ENCODE data around the gene TSHZ2. TPM values are rescaled to one million over a fixed set of nuclear protein-coding genes. Genes with fewer than 3 reads are reported as not detected.

The TSHZ2 gene
- total RNA-seq, 1 donor from 2014 or later = 1.2 TPM

- H3K79me2 ChIP-seq (ENCODE audit: insufficient read depth, low read length) = no peaks in the 10 kb centered on the region
- peak overlapping the region; percentile 21 for H2AFZ ChIP-seq (ENCODE audit: low read depth, low read length)
- H4K20me1 ChIP-seq (ENCODE audit: insufficient read depth, low read length) = no peaks in the 10 kb centered on the region
- Mint-ChIP-seq H3K4me3 (ENCODE audit: unreplicated experiment) (no peak overlapping the region), H3K36me3 (ENCODE audit: low read depth, unreplicated experiment) (no peaks in the 10 kb centered on the region), H3K27me3 (ENCODE audit: low read depth, unreplicated experiment) (no peaks in the 10 kb centered on the region), H3K9me3 (ENCODE audit: unreplicated experiment) (no peaks in the 10 kb centered on the region), H3K4me1 (ENCODE audit: low read depth, unreplicated experiment) (no peaks in the 10 kb centered on the region), H3K27ac (ENCODE audit: unreplicated experiment) (no peak overlapping the region)
- FAIRE-seq (no peak), DNase-seq (ENCODE audit: low read depth) (peak; percentile 39)
- H3K4me2 ChIP-seq (ENCODE audit: low read length) = no peak overlapping the region
- H3K4me3 ChIP-seq (ENCODE audit: insufficient read depth, low read depth, low read length) = no peak overlapping the region
- TF ChIP-seq CTCF (IDR thresholded peaks at IDR 0.05; ENCODE audit: insufficient read depth, low read depth, low read length) (no peak), EZH2 (IDR thresholded peaks at IDR 0.05; ENCODE audit: insufficient read depth, low read length) (no peak)
- H3K9me3 ChIP-seq (ENCODE audit: insufficient read depth, low read depth, low read length) = peaks cover 2% of the 10 kb centered on the region
- H3K9ac ChIP-seq (ENCODE audit: low read length) = no peak overlapping the region
- no peaks in the 10 kb centered on the region for H3K36me3 ChIP-seq (ENCODE audit: insufficient read depth, low read length)
- H3K27me3 ChIP-seq (ENCODE audit: insufficient read depth, low read length) = no peaks in the 10 kb centered on the region
- no peaks in the 10 kb centered on the region for H3K4me1 ChIP-seq (ENCODE audit: insufficient read depth, low read length)
- H3K27ac ChIP-seq (ENCODE audit: low read depth, low read length) = no peak overlapping the region
These were observed 427.6 kb downstream of the TSHZ2 start for GRCh38 chr20:53399592-53400335.

GRCh38 chr20:53402233-53403005 lies 430.3 kb downstream of the TSHZ2 start:
- H3K9me3 Mint-ChIP-seq (ENCODE audit: unreplicated experiment) = no peaks in the 10 kb centered on the region
- no peak for TF ChIP-seq EZH2 (IDR thresholded peaks at IDR 0.05; ENCODE audit: insufficient read depth, low read length)
- Histone ChIP-seq H3K4me1 (ENCODE audit: insufficient read depth, low read length) (no peaks in the 10 kb centered on the region), H4K20me1 (ENCODE audit: insufficient read depth, low read length) (no peaks in the 10 kb centered on the region), H3K27me3 (ENCODE audit: insufficient read depth, low read length) (no peaks in the 10 kb centered on the region), H3K9ac (ENCODE audit: low read length) (no peak overlapping the region), H3K4me2 (ENCODE audit: low read length) (no peak overlapping the region), H3K4me3 (ENCODE audit: insufficient read depth, low read depth, low read length) (no peak overlapping the region), H3K9me3 (ENCODE audit: insufficient read depth, low read depth, low read length) (peaks cover 2% of the 10 kb centered on the region), H3K79me2 (ENCODE audit: insufficient read depth, low read length) (no peaks in the 10 kb centered on the region), H3K36me3 (ENCODE audit: insufficient read depth, low read length) (no peaks in the 10 kb centered on the region), H3K27ac (ENCODE audit: low read depth, low read length) (no peak overlapping the region), H2AFZ (ENCODE audit: low read depth, low read length) (no peak overlapping the region)
- no peaks in the 10 kb centered on the region for H3K36me3 Mint-ChIP-seq (ENCODE audit: low read depth, unreplicated experiment)
- no peak for FAIRE-seq
- H3K27me3 Mint-ChIP-seq (ENCODE audit: low read depth, unreplicated experiment) = peaks cover 3% of the 10 kb centered on the region
- H3K4me1 Mint-ChIP-seq (ENCODE audit: low read depth, unreplicated experiment) = no peaks in the 10 kb centered on the region
- no peak overlapping the region for H3K4me3 Mint-ChIP-seq (ENCODE audit: unreplicated experiment)
- no peak overlapping the region for H3K27ac Mint-ChIP-seq (ENCODE audit: unreplicated experiment)
- no peak for DNase-seq (ENCODE audit: low read depth)

- Histone ChIP-seq H3K4me3 (ENCODE audit: insufficient read depth, low read depth, low read length) (no peak overlapping the region), H3K4me1 (ENCODE audit: insufficient read depth, low read length) (no peaks in the 10 kb centered on the region), H3K79me2 (ENCODE audit: insufficient read depth, low read length) (no peaks in the 10 kb centered on the region), H3K36me3 (ENCODE audit: insufficient read depth, low read length) (no peaks in the 10 kb centered on the region), H3K9me3 (ENCODE audit: insufficient read depth, low read depth, low read length) (peaks cover 2% of the 10 kb centered on the region), H4K20me1 (ENCODE audit: insufficient read depth, low read length) (no peaks in the 10 kb centered on the region), H2AFZ (ENCODE audit: low read depth, low read length) (no peak overlapping the region), H3K9ac (ENCODE audit: low read length) (no peak overlapping the region), H3K4me2 (ENCODE audit: low read length) (no peak overlapping the region), H3K27ac (ENCODE audit: low read depth, low read length) (no peak overlapping the region), H3K27me3 (ENCODE audit: insufficient read depth, low read length) (no peaks in the 10 kb centered on the region)
- Mint-ChIP-seq H3K4me3 (ENCODE audit: unreplicated experiment) (no peak overlapping the region), H3K27me3 (ENCODE audit: low read depth, unreplicated experiment) (peaks cover 4% of the 10 kb centered on the region), H3K9me3 (ENCODE audit: unreplicated experiment) (no peaks in the 10 kb centered on the region), H3K27ac (ENCODE audit: unreplicated experiment) (no peak overlapping the region), H3K4me1 (ENCODE audit: low read depth, unreplicated experiment) (no peaks in the 10 kb centered on the region), H3K36me3 (ENCODE audit: low read depth, unreplicated experiment) (no peaks in the 10 kb centered on the region)
- no peak for DNase-seq (ENCODE audit: low read depth)
- TF ChIP-seq CTCF (IDR thresholded peaks at IDR 0.05; ENCODE audit: insufficient read depth, low read depth, low read length) = no peak
- no peak for TF ChIP-seq EZH2 (IDR thresholded peaks at IDR 0.05; ENCODE audit: insufficient read depth, low read length)
- no peak for FAIRE-seq
These were observed 430.9 kb downstream of the TSHZ2 start for GRCh38 chr20:53403029-53403428.

Data from astrocyte (in vitro differentiated cells and primary cell).